Inflammatory macrophage (primary cell): ENCODE data around the gene INTS4.
"Not testable (repeated sequence)": the region's sequence is repeated elsewhere in the genome, so short reads cannot be mapped to it uniquely, and the experiment has no call there.

Source experiments
- DNase-seq, 2 donors: peaks; one replicate each; pipeline ENCODE4 v3.0.0-alpha.2; 2020 to 2022

INTS4 gene

GRCh38 chr11:77874206-77874605, 120.3 kb downstream of the INTS4 start:
- no peak for DNase-seq

- DNase-seq: no peak
Observed at GRCh38 chr11:77873345-77873744, 121.1 kb downstream of the INTS4 start.

DNA sequence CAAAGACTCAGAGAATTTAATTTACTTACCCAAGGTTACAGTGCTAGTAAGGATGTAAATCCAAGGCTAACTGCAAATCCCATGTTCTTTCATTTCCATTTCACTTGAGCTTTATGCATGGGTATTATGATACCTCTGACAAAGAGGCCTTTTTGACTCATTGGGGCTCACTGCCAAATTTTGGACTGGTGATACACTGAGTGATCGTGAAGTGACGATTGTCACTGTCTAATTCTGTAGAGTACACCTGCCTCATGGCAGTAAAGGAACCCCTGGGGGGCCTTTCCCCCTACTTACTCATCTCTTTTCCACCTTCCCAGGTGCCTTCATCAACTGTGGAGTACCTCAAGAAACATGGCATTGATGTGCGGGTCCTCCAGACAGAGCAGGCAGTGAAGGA, 122.6 kb downstream of the INTS4 start:
- DNase-seq: no peak

DNA sequence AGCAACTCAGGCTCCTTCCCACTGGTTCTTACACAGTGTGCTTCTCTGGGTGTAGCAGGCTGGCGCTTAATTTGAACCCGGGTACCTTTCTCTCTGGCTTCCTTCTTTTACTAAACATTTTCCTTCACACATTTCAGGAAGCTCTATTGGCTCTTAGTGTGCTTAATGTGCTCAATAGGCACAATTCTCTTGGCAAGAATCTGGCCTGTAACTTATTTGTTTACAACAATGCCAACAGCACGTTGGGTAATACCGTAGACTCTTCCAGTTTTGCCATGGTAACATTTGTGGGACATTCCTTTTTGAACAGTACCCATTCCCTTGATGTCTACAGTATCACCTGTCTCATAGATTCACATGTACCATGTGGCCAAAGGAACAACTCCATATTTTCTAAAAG, 125.7 kb downstream of the INTS4 start:
- no peak for DNase-seq

DNA sequence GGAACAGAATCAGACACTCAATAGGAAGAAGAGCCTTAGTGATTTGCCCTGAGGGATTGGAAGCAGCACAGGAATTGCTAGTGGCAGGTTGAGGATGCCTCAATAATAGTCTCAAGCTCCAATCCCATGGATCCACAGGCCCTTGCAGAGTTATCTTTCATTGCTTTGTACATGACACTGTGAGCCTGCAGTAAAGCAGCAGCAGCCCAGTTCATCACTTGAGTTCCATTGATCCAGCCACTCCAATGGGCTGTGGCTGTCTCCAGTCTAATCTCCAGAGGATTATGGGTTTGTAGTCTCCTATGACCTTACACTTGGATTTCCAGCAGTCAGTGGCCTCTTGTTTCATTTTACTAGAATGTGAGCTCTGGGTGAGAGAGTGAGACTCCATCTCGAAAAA, 128.1 kb downstream of the INTS4 start:
- no peak for DNase-seq

- no peak for DNase-seq
Observed at GRCh38 chr11:77865805-77866204, 128.7 kb downstream of the INTS4 start.

GRCh38 chr11:77861444-77861843, 133.0 kb downstream of the INTS4 start:
- DNase-seq: not testable (repeated sequence)

DNA sequence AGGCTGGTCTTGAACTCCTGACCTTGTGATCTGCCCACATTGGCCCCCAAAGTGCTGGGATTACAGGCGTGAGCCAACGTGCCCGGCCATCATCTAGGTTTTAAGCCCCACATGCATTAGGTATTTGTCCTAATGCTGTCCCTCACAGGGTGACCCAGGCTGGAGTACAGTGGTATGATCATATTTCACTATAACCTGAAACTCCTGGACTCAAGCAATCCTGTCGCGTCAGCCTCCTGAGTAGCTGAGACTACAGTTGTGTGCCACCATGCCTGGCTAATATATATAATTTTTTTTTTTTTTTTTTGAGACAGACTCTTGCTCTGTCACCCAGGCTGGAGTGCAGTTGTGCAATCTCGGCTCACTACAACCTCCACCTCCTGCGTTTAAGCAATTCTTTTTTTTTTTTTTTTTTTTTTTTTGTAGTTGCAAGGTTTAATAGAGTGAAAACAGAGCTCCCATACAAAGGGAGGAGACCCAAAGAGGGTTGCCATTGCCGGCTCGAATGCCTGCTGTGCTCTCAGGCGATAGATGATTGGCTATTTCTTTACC, 136.5 kb downstream of the INTS4 start:
- not testable (repeated sequence) for DNase-seq

DNA sequence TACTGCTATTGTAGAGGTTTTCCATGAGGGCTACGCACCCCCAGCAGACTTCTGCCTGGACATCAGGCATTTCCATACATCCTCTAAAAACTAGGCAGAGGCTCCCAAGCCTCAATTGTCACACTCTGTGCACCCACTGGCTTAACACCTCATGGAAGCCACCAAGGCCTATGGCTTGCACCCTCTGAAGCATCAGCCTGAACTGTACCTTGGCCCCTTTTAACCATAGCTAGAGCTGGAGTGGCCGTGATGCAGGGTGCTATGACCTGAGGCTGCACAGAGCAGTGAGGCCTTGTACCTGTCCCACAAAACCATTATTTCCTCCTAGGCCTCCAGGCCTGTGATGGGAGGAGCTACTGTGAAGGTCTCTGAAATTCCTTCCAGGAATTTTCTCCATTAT, 139.6 kb downstream of the INTS4 start:
- DNase-seq: no peak

DNA sequence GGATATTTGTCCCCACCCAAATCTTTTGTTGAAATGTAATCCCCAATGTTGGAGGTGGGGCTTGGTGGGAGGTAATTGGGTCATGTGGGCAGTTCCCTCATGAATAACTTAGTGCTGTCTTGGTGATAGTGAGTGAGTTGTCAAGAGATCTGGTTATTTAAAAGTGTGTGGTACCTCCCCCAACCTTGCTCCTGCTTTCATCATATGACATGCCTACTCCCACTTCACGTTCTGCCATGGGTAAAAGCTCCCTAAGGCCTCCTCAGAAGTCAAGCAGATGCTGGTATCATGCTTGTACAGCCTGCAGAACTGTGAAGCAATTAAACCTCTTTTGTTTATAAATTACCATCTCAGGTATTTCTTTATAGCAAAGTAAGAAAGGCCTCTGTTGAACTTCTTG, 143.0 kb downstream of the INTS4 start:
- no peak for DNase-seq

GRCh38 chr11:77843700-77844099, 150.8 kb downstream of the INTS4 start:
- DNase-seq: not testable (repeated sequence)

DNA sequence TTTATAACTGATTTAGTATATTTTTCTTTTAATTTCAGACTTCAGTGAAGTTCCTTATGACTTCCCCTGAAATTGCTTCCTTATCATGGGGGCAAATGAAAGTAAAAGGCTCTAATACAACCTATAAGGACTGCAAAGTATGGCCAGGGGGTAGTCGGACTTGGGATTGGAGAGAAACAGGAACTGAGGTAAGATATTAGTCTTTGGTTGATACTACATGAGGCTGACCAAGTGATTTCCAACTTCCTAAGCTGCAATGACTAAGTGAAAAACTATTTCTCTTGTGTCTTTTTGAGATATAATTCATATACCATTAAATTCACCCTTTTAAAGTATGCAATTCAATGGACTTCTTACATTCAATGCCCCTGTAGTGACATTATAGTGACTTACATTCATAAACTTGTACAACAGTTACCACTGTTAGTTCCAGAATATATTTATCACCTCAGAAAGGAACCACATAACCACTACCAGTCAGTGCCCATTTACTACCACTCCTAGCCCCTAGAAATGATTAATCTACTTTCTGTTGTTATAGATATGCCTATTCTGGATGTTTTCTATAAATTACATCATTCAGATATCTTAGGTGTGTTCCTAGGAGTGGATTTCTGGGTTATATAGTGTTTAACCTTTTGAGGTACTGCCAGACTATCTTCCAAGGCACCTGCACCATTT, 151.9 kb downstream of the INTS4 start:
- DNase-seq: peak; percentile 30 to 47

DNA sequence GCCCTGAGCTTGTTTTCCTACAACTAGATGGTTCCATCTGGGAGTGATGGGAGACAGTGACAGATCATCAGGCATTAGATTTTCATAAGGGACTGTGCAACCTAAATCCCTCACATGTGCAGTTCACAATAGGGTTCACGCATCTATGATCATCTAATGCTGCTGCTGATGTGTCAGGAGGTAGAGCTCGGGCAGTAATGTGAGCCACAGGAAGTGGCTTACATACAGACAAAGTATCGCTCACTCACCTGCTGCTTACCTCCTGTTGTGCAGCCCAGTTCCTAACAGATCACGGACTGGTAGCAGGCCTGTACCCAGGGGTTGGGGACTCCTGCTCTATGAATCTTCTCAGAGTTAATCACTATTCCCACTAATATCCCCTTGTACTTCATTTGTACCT, 161.2 kb downstream of the INTS4 start:
- no peak for DNase-seq

DNA sequence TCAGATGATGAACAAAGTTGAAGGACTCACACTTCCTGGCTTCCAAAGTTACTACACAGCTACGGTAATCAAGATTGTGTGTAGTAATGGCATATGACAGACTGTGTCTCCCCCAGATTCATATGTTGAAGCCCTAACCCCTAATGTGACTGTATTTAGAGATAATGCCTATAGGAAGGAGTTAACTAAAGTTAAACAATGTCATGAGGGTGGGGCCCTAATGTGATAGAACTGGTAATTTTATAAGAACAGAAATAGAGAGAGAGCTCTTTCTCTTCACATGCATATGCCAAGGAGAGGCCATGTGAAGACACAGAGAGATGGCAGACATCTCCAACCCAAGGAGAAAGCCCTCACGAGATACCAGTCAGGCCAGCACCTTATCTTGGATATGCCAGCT, 165.5 kb downstream of the INTS4 start:
- no peak for DNase-seq
